GM06990 (cell line): ENCODE results near the gene PLEKHO1.

Experiments used
- DNase-seq: peaks from one replicate; pipeline ENCODE4 v3.0.0-alpha.2; 2011; ENCODE audit not compliant: insufficient read length; ENCODE audit errors: extremely low read depth
- H3K27me3 ChIP-seq: replicated peaks from 2 replicates; pipeline ENCODE4 v1.6.0; 2011; ENCODE audit warnings: low read length; ENCODE audit not compliant: control insufficient read depth, insufficient read depth
- H3K36me3 ChIP-seq: 2 replicates; pipeline ENCODE4 v1.5.1; 2011; ENCODE audit warnings: low read length; ENCODE audit not compliant: control insufficient read depth, insufficient read depth
- H3K4me3 ChIP-seq: replicated peaks from 2 replicates; pipeline ENCODE4 v1.5.1; 2011; ENCODE audit warnings: low read depth, mild to moderate bottlenecking, control low read depth, low read length
- TF ChIP-seq, protein P1 (sequence below): IDR thresholded peaks from 2 replicates; pipeline ENCODE4 v1.5.1; 2011; ENCODE audit warnings: low read length, control low read depth, mild to moderate bottlenecking, inconsistent platforms; ENCODE audit not compliant: insufficient read depth, poor library complexity, severe bottlenecking

The PLEKHO1 gene, protein sequence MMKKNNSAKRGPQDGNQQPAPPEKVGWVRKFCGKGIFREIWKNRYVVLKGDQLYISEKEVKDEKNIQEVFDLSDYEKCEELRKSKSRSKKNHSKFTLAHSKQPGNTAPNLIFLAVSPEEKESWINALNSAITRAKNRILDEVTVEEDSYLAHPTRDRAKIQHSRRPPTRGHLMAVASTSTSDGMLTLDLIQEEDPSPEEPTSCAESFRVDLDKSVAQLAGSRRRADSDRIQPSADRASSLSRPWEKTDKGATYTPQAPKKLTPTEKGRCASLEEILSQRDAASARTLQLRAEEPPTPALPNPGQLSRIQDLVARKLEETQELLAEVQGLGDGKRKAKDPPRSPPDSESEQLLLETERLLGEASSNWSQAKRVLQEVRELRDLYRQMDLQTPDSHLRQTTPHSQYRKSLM

DNA sequence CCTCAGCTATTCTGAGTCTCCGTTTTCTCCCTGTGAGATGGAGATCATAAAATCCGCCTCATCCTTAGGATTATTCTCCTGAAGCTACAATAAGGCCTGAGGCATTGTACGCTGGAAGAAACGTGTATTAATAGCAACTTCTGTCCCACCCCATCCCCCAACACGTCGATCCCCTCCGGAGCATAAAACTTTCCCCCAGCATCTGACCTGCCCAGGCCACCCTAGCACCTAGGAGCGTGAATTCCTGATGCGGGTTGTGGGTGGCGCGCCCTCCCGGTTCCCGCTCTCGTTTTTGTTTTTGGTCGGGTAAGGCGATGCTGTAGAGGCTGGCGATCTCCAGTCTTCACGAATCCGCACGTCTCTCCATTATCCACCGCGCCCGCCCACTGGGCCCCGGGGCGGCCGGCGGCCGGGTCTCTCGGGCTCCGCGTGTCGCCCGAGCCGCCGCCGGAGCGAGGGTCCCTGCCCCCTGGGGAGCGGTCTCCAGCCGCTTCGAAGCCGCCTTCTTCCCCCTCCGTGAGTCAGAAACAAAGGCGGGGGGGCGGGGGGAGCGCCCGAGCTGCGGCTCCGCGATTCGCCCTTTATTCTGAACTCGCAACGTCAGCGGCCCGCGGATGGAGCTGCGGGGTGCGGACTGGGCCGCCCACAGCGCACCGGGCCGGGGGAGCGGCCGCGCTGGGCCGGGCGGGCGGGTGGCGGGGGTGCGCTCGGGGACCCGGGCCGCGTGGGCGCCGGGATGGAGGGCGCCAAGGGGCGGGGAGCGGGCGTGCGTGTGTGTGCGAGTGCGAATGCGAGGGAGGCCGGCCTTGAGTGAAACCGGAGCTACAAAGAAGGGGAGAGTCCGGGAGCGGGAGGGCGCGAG is at the start of gene PLEKHO1:
Gene PLEKHO1, plus strand, starts transcription at position 646 of the 862 bp plus-strand sequence. CDS start 342 bp downstream, outside the sequence.
- Histone ChIP-seq H3K36me3 (peaks cover 7% of the 10 kb centered on the region), H3K4me3 (peak within 1 kb of the TSS; percentile 74), H3K27me3 (no peaks in the 10 kb centered on the region)
- TF ChIP-seq, protein P1, sequence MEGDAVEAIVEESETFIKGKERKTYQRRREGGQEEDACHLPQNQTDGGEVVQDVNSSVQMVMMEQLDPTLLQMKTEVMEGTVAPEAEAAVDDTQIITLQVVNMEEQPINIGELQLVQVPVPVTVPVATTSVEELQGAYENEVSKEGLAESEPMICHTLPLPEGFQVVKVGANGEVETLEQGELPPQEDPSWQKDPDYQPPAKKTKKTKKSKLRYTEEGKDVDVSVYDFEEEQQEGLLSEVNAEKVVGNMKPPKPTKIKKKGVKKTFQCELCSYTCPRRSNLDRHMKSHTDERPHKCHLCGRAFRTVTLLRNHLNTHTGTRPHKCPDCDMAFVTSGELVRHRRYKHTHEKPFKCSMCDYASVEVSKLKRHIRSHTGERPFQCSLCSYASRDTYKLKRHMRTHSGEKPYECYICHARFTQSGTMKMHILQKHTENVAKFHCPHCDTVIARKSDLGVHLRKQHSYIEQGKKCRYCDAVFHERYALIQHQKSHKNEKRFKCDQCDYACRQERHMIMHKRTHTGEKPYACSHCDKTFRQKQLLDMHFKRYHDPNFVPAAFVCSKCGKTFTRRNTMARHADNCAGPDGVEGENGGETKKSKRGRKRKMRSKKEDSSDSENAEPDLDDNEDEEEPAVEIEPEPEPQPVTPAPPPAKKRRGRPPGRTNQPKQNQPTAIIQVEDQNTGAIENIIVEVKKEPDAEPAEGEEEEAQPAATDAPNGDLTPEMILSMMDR, result no peak
- DNase-seq, result peak; percentile 85

DNA sequence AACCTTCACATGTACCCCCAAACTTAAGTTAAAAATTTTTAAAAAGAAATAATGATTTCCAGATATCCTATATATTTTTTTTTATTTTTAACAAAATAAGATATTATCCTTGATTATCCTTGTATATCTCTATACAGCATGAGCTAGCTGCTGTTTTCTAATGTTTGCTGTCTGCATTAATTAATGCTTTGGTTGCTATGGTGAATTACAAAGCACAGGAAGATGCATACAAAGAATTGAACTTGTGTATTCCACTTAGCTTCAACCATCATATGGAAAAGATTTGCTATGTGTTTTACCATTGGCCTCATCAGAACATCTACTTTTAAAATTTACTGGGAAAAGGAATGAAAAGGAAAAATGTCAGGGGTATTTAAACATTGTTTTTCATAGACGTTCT is 46.7 kb upstream of the PLEKHO1 start:
- Histone ChIP-seq H3K36me3 (no peaks in the 10 kb centered on the region), H3K27me3 (no peaks in the 10 kb centered on the region), H3K4me3 (no peak overlapping the region)
- DNase-seq, result no peak
- TF ChIP-seq, protein P1, result no peak

DNA sequence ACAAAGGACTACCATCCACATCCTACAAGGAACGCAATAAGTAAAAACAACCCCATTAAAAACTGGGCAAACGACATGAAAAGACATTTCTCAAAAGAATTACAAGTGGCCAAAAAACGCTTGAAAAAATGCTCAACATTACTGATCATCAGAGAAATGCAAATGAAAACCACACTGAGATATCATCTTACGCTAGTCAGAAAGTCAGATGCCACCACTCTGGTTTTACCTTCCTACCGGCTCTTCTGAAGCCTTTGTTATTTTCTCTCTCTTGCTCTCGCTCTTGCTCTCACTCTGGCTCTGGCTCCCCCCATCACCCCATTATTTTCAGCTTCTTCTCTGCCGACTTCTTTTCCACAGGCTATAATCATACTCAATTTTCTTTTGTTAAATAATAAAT is 43.4 kb upstream of the PLEKHO1 start:
- no peaks in the 10 kb centered on the region for H3K27me3 ChIP-seq
- no peak for DNase-seq
- no peak overlapping the region for H3K4me3 ChIP-seq
- TF ChIP-seq, protein P1, result no peak
- H3K36me3 ChIP-seq, result no peaks in the 10 kb centered on the region

DNA sequence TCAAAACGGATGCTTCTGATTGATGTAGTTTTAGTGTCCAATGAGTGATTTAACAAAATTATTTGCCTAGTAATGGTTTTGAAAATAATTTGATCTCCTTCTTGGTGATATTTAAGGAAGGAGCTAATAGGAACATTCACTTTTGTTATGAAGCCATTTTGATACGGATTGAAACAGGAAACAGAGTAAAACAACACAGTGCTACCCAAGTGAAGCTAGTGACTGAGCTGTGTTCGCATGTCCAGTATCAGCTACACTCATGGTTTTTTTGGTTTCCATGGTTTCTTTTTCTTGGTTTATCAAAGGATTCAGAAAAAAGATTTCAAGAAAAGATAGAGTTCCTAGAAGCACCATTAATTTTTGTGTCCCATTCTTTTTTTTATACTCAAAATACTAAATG is 40.1 kb upstream of the PLEKHO1 start:
- TF ChIP-seq, protein P1, result no peak
- no peak for DNase-seq

DNA sequence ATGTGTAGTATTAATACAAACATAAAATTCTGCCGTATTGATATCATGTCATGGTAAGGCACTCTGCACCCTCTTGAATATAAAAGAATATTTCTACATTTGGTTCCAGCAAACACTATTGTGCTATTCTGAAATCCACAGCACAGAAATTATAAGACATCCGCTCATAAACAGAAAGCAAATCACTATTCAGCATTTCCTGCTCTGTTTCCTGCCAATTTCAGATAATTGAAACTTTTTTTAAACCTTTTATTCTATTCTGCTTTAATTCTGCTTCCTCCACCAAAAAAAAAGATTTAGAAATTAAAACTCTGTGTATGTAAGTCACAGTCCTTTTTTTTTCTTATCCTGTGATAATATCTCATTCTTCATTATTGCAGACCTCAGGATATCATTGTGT is 39.6 kb upstream of the PLEKHO1 start:
- Histone ChIP-seq H3K36me3 (peaks cover 3% of the 10 kb centered on the region), H3K4me3 (no peak overlapping the region), H3K27me3 (no peaks in the 10 kb centered on the region)
- no peak for DNase-seq
- TF ChIP-seq, protein P1, result no peak

More for the DNA sequence above, 40.1 kb upstream of the PLEKHO1 start:
- Histone ChIP-seq H3K4me3 (no peak overlapping the region), H3K36me3 (peaks cover 3% of the 10 kb centered on the region), H3K27me3 (no peaks in the 10 kb centered on the region)
